ENCODE results near the gene LGR6. TPM values are rescaled to one million over a fixed set of nuclear protein-coding genes. Genes with fewer than 3 reads are reported as not detected.

The LGR6 gene
- total and polyA plus RNA-seq, 2 of the 8 experiments (the other 6 are each of a cell fraction or from before 2014, with no cell fraction given) = 0.50 to 1.0 TPM

DNA sequence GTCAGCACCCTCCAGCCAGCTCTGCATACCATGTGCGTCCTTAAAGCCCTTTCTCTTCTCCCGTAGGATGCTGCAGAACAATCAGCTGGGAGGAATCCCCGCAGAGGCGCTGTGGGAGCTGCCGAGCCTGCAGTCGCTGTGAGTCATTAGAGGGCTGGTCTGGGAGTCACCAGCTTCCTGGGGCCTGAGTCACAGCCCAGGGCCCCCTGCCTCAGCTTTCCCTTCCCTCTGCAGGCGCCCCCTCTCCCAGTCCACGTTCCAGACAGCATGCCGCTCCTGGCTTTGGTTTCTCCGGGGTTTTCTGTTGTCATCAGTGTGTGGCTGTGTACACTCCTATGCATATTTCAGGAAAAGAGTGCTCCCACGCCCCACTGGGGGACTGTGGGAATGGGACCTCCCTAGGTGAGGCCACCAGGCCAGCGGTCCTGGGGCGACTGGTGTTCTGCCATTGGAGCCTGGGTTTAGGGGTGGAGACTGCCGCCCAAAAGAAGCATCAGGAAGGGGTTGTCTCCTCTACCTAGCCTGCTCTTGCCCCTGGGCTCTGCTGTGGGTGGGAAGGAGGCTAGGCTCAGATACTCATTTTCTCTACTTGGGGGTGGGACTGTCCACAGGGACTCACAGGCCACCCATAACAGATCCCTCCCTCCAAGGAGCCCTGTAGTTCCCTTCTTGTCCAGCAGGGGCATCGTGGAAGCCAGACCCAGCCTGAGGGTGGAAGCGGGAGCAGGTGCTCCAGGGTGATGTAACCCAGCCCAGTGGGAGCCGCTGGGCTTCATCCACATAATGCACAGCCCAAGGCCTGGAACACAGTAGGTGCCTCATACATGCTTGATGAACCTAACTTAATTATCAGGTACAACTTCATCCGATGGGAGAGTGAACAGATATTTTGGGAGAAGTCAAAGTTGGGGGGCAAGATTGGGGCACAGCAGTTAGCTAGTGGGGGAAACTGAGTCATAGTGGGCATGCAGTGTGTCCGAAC is 42.5 kb downstream of the LGR6 start:
- ChIA-PET CTCF (ENCODE audit: partially characterized antibody) (interaction anchor here (0.6 to 17.3 kb wide), 51 partner anchors 9 to 204 kb away, joined by 3 to 249 read pairs (median 4); partner anchors contain the start of gene LGR6), POLR2A (ENCODE audit: partially characterized antibody) (interaction anchor here (1.0 kb wide), 1 partner anchor 21 kb away, joined by 3 read pairs; no protein-coding TSS in a partner anchor)
- peak overlapping the region; percentile 65; the same call in 1 of the 2 replicates for H2AK5ac ChIP-seq (ENCODE audit: low read depth, low read length)
- no peak overlapping the region for H3K4ac ChIP-seq (replicated peaks; ENCODE audit: insufficient read length, low read depth, low read length)
- H3K4me1 ChIP-seq (replicated peaks in 1 of 4; ENCODE audit: control insufficient read depth in 3 of 4, insufficient read depth in 4 of 4, low read length in 3 of 4) = peaks cover 0 to 18% (median 10%) of the 10 kb centered on the region in 4 experiments; a peak in 6 of 7 replicates
- no peaks in the 10 kb centered on the region for H3K27me3 ChIP-seq (replicated peaks in 1 of 4; ENCODE audit: control insufficient read depth in 3 of 4, extremely low read depth in 1 of 4, insufficient read depth in 3 of 4, low read length in 3 of 4)
- peak; percentile 81 to 97 for DNase-seq (ENCODE audit: low read depth in 1 of 2, low spot score in 2 of 2)
- H3K14ac ChIP-seq (ENCODE audit: insufficient read length) = no peak overlapping the region
- H2BK12ac ChIP-seq (ENCODE audit: low read depth, low read length) = peak overlapping the region; percentile 82; the same call in 1 of the 2 replicates
- no peaks in the 10 kb centered on the region for H4K20me1 ChIP-seq (replicated peaks in 1 of 2; ENCODE audit: control insufficient read depth in 1 of 2, insufficient read depth in 2 of 2, low read length in 2 of 2)
- H2BK5ac ChIP-seq (ENCODE audit: low read depth, low read length) = peak overlapping the region; percentile 84
- H4K5ac ChIP-seq (ENCODE audit: insufficient read length, low read depth, low read length) = no peak overlapping the region
- no peaks in the 10 kb centered on the region for H3K79me2 ChIP-seq (ENCODE audit: control insufficient read depth in 1 of 2, insufficient read depth in 2 of 2, low read length in 2 of 2)
- H3K23me2 ChIP-seq (ENCODE audit: low read depth, low read length) = peaks cover 2% of the 10 kb centered on the region; the same call in 1 of the 2 replicates
- no peaks in the 10 kb centered on the region for H3K79me1 ChIP-seq (ENCODE audit: low read depth, low read length)
- peak overlapping the region; percentile 64; the same call in 1 of the 2 replicates for H4K8ac ChIP-seq (ENCODE audit: extremely low read depth, insufficient read depth, low read length)
- no peaks in the 10 kb centered on the region for H3K9me3 ChIP-seq (ENCODE audit: insufficient read depth in 2 of 2, low read depth in 1 of 2, low read length in 1 of 2)
- H3K4me3 ChIP-seq (ENCODE audit: extremely low read depth in 1 of 4, insufficient read depth in 2 of 4, low read depth in 3 of 4, low read length in 4 of 4) = no peak overlapping the region
- H3K4me2 ChIP-seq (ENCODE audit: insufficient read depth in 1 of 2, low read depth in 2 of 2, low read length in 2 of 2) = peak overlapping the region; percentile 5 to 21; a peak in 1 of 4 replicates
- no peak overlapping the region for H3K9ac ChIP-seq (replicated peaks in 1 of 4; ENCODE audit: extremely low read depth in 1 of 4, low read depth in 3 of 4, low read length in 3 of 4)
- no peak overlapping the region for H2BK120ac ChIP-seq (replicated peaks; ENCODE audit: low read depth, low read length)
- no peaks in the 10 kb centered on the region for H3K36me3 ChIP-seq (ENCODE audit: control insufficient read depth in 2 of 4, insufficient read depth in 4 of 4, low read length in 3 of 4)
- H2BK20ac ChIP-seq (ENCODE audit: low read length) = peak overlapping the region; percentile 75; the same call in 1 of the 2 replicates
- H2AFZ ChIP-seq (ENCODE audit: low read length) = 0 out of 2 replicates have a peak overlapping the region, but pooled peaks have one; percentile 13
- no peak overlapping the region for H3K56ac ChIP-seq (replicated peaks; ENCODE audit: insufficient read length, low read depth, low read length)
- no peak overlapping the region for H3K27ac ChIP-seq (ENCODE audit: low read depth, low read length)
- peak overlapping the region; percentile 76; the same call in 1 of the 2 replicates for H2BK15ac ChIP-seq (ENCODE audit: low read length)
- H3K23ac ChIP-seq (ENCODE audit: insufficient read length) = no peak overlapping the region
- 61% methylated on average over 19 of the region's 19 CpGs; no CpG with 5 or more reads in 1 of the 2 experiments for WGBS, 2 experiments (ENCODE audit: extremely low coverage in 1 of 2, insufficient coverage in 1 of 2, insufficient read length in 1 of 2, insufficient replicate concordance in 2 of 2, low coverage in 1 of 2, low lambda C conversion rate in 2 of 2, missing lambda C conversion rate in 1 of 2)
- H3K18ac ChIP-seq (ENCODE audit: extremely low read depth, low read length) = peak overlapping the region; percentile 85
- peak overlapping the region; percentile 48 for H4K91ac ChIP-seq (replicated peaks; ENCODE audit: insufficient read length, low read length)
- FAIRE-seq = peak; percentile 93
- TF ChIP-seq POLR2A (IDR thresholded peaks at IDR 0.05; ENCODE audit: control extremely low read depth in 1 of 2, low read depth in 2 of 2, low read length in 2 of 2) (no peak), TAF7 (optimal IDR thresholded peaks at IDR 0.05; ENCODE audit: borderline replicate concordance, low read depth, low read length) (no peak), JUND (IDR thresholded peaks at IDR 0.05; ENCODE audit: low read length) (peak; percentile 72; the same call in 1 of the 2 replicates), CEBPB (IDR thresholded peaks at IDR 0.05; ENCODE audit: low read depth, low read length) (peak; percentile 93), KDM1A (IDR thresholded peaks at IDR 0.05; ENCODE audit: borderline replicate concordance, low read length) (no peak), CHD1 (IDR thresholded peaks at IDR 0.05; ENCODE audit: low read depth, low read length) (no peak), FOSL1 (IDR thresholded peaks at IDR 0.05; ENCODE audit: insufficient read depth, low read depth, low read length) (no peak), BCL11A (IDR thresholded peaks at IDR 0.05; ENCODE audit: low read depth in 2 of 2, low read length in 2 of 2) (no peak), HDAC6 (IDR thresholded peaks at IDR 0.05; ENCODE audit: low read depth, low read length) (no peak)
- TF ChIP-seq, protein P1, sequence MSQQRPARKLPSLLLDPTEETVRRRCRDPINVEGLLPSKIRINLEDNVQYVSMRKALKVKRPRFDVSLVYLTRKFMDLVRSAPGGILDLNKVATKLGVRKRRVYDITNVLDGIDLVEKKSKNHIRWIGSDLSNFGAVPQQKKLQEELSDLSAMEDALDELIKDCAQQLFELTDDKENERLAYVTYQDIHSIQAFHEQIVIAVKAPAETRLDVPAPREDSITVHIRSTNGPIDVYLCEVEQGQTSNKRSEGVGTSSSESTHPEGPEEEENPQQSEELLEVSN (IDR thresholded peaks at IDR 0.05) = 0 out of 2 replicates have a peak, but pooled peaks have one; percentile 38
